ENCODE measurements around the gene KDM2B.

KDM2B gene

GRCh38 chr12:121524196-121524916 is 56.5 kb downstream of the KDM2B start:
- DNase-seq, result no peak

GRCh38 chr12:121523741-121524140 is 57.1 kb downstream of the KDM2B start:
- no peak for DNase-seq

- no peak for DNase-seq
Measured at GRCh38 chr12:121522971-121523370, 57.9 kb downstream of the KDM2B start.

- no peak for DNase-seq
Measured at GRCh38 chr12:121520586-121521086, 60.2 kb downstream of the KDM2B start.

GRCh38 chr12:121520119-121520518 is 60.7 kb downstream of the KDM2B start:
- DNase-seq, result no peak

- DNase-seq, result no peak
Measured at GRCh38 chr12:121519227-121519626, 61.6 kb downstream of the KDM2B start.

GRCh38 chr12:121518656-121519055 is 62.2 kb downstream of the KDM2B start:
- DNase-seq, result no peak

- no peak for DNase-seq
Measured at GRCh38 chr12:121516437-121517011, 64.3 kb downstream of the KDM2B start.

- DNase-seq, result no peak
Measured at GRCh38 chr12:121515615-121516014, 65.2 kb downstream of the KDM2B start.

GRCh38 chr12:121514184-121514742 is 66.6 kb downstream of the KDM2B start:
- DNase-seq, result no peak

- peak; percentile 67 for DNase-seq
Measured at GRCh38 chr12:121513464-121514183, 67.2 kb downstream of the KDM2B start.

GRCh38 chr12:121512561-121512960 is 68.3 kb downstream of the KDM2B start:
- DNase-seq, result no peak

GRCh38 chr12:121511916-121512315 is 68.9 kb downstream of the KDM2B start:
- DNase-seq, result no peak

- DNase-seq, result no peak
Measured at GRCh38 chr12:121509339-121509738, 71.5 kb downstream of the KDM2B start.

- DNase-seq, result no peak
Measured at GRCh38 chr12:121508533-121508932, 72.3 kb downstream of the KDM2B start.

GRCh38 chr12:121507984-121508383 is 72.8 kb downstream of the KDM2B start:
- DNase-seq, result no peak

- no peak for DNase-seq
Measured at GRCh38 chr12:121507245-121507644, 73.6 kb downstream of the KDM2B start.

GRCh38 chr12:121505513-121505912 is 75.3 kb downstream of the KDM2B start:
- no peak for DNase-seq

- no peak for DNase-seq
Measured at GRCh38 chr12:121504505-121504904, 76.3 kb downstream of the KDM2B start.

- no peak for DNase-seq
Measured at GRCh38 chr12:121503395-121503794, 77.4 kb downstream of the KDM2B start.

GRCh38 chr12:121501946-121502345 is 78.9 kb downstream of the KDM2B start:
- DNase-seq, result no peak

- DNase-seq, result peak; percentile 48
Measured at GRCh38 chr12:121499929-121500793, 80.7 kb downstream of the KDM2B start.

- DNase-seq, result no peak
Measured at GRCh38 chr12:121495746-121496145, 85.1 kb downstream of the KDM2B start.

All from DMS153 (cell line).